ENCODE results near the gene VEPH1. TPM values are rescaled to one million over a fixed set of nuclear protein-coding genes. Genes with fewer than 3 reads are reported as not detected.

VEPH1 gene
- total RNA-seq, 4 donors from 2014 or later: 5.8 TPM; not detected in 3

GRCh38 chr3:157347577-157348303 is 155.5 kb downstream of the VEPH1 start:
- no peaks in the 10 kb centered on the region for H3K4me1 ChIP-seq
- TF ChIP-seq POLR2A (IDR thresholded peaks at IDR 0.05): no peak
- TF ChIP-seq, protein P1, sequence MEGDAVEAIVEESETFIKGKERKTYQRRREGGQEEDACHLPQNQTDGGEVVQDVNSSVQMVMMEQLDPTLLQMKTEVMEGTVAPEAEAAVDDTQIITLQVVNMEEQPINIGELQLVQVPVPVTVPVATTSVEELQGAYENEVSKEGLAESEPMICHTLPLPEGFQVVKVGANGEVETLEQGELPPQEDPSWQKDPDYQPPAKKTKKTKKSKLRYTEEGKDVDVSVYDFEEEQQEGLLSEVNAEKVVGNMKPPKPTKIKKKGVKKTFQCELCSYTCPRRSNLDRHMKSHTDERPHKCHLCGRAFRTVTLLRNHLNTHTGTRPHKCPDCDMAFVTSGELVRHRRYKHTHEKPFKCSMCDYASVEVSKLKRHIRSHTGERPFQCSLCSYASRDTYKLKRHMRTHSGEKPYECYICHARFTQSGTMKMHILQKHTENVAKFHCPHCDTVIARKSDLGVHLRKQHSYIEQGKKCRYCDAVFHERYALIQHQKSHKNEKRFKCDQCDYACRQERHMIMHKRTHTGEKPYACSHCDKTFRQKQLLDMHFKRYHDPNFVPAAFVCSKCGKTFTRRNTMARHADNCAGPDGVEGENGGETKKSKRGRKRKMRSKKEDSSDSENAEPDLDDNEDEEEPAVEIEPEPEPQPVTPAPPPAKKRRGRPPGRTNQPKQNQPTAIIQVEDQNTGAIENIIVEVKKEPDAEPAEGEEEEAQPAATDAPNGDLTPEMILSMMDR (IDR thresholded peaks at IDR 0.05): no peak
- H3K4me3 ChIP-seq: no peak overlapping the region
- H3K36me3 ChIP-seq: no peaks in the 10 kb centered on the region
- no peak for DNase-seq
- no peaks in the 10 kb centered on the region for H3K9me3 ChIP-seq
- no peak overlapping the region for H3K27ac ChIP-seq
- H3K27me3 ChIP-seq: no peaks in the 10 kb centered on the region

GRCh38 chr3:157336252-157337009 is 166.8 kb downstream of the VEPH1 start:
- no peak for DNase-seq
- H3K4me3 ChIP-seq: no peak overlapping the region
- no peaks in the 10 kb centered on the region for H3K27me3 ChIP-seq
- no peaks in the 10 kb centered on the region for H3K36me3 ChIP-seq
- H3K4me1 ChIP-seq: no peaks in the 10 kb centered on the region
- TF ChIP-seq, protein P1 (IDR thresholded peaks at IDR 0.05): no peak
- no peak for TF ChIP-seq POLR2A (IDR thresholded peaks at IDR 0.05)
- H3K9me3 ChIP-seq: no peaks in the 10 kb centered on the region
- H3K27ac ChIP-seq: no peak overlapping the region

DNA sequence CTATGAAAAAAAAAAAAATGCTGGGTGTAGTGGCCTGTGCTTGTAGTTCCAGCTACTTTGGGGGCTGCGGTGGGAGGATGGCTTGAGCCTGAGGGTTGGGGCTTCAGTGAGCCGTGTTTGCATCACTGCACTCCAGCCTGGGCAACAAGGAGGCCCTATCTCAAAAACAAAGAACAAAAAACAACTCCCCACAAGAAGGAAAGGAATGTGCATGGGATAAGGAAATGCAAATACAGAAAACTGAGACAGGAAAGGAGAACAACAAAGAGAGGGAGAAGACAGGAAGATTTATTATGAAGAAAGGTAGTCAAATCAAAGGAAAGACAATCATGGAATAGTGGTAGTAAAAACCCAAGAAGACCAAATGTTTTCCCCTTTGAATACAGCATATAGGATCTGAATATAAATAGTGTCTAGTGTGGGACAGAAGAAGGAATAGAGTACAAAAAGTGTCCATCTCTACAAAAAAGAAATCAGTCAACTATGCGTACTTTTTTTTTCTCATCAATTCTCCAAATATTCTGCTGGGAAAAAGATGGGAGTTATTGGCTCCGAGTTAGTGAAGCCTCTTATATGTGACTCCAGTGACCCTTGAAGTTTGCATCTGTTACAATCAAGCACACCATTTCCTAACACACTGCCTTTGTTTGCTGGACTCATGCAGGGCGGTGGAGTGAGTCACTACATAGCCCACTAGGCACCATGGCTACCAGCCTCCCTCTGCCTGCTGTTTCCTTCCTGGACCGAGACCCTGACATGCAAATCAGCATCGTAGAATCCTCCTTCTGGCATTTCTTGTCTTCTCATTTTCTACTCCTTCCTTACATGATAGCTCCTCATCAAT is 167.8 kb downstream of the VEPH1 start:
- Histone ChIP-seq H3K27ac (no peak overlapping the region), H3K4me3 (no peak overlapping the region), H3K36me3 (no peaks in the 10 kb centered on the region), H3K27me3 (no peaks in the 10 kb centered on the region), H3K4me1 (no peaks in the 10 kb centered on the region), H3K9me3 (no peaks in the 10 kb centered on the region)
- no peak for DNase-seq
- TF ChIP-seq, protein P1 (IDR thresholded peaks at IDR 0.05): no peak

DNA sequence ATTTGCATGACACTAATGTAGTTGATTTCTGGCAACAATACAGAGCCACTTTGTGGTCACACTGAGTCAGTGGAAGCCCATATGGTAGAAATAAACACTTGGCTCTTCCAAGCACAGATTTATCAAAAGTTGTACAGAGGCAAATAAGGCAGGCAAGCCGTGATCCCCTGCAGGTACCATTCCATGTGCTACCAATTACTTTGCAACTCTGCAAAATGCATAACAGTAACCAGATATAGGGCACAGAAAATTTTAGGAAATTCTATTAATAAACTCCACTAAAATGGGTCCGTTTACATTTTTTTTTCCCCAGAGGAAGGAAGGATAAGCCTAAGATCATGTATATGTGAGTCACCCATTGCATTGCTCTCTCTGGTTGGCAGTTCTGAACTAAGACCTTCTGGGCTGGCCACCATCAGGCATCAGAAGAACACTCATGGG is 169.6 kb downstream of the VEPH1 start:
- no peaks in the 10 kb centered on the region for H3K9me3 ChIP-seq
- H3K4me3 ChIP-seq: no peak overlapping the region
- H3K27ac ChIP-seq: no peak overlapping the region
- no peaks in the 10 kb centered on the region for H3K36me3 ChIP-seq
- TF ChIP-seq, protein P1 (IDR thresholded peaks at IDR 0.05): no peak
- no peak for TF ChIP-seq POLR2A (IDR thresholded peaks at IDR 0.05)
- H3K4me1 ChIP-seq: no peaks in the 10 kb centered on the region
- DNase-seq: no peak
- no peaks in the 10 kb centered on the region for H3K27me3 ChIP-seq

DNA sequence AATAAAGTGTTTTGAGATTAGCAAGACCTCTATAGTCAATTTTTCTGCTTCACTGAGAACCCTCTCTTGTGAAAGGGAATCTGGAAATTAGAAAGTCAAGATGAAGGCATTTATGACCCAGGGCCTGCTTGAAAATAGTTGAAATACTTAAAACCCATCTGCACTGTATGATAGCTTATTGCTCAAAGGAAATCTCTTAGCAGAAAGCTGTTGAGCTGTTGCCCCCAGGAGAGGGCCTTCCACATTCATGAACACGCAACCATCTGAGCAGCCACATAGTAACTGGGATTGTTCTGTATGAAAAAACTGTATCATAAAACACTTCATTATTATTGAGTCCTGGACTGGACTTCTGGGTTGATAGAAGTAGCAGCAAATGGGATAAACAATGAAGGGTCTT is 173.0 kb downstream of the VEPH1 start:
- Histone ChIP-seq H3K27me3 (no peaks in the 10 kb centered on the region), H3K4me1 (no peaks in the 10 kb centered on the region)
- no peak for TF ChIP-seq POLR2A (IDR thresholded peaks at IDR 0.05)
- TF ChIP-seq, protein P1 (IDR thresholded peaks at IDR 0.05): no peak

More for the DNA sequence above, 173.0 kb downstream of the VEPH1 start:
- H3K4me3 ChIP-seq: no peak overlapping the region
- no peak overlapping the region for H3K27ac ChIP-seq
- no peaks in the 10 kb centered on the region for H3K9me3 ChIP-seq
- no peak for DNase-seq
- no peaks in the 10 kb centered on the region for H3K36me3 ChIP-seq

All from Peyer's patch (tissue), 4 donors.